ENCODE data around the gene TMEM255B.

- TF ChIP-seq CTCF (IDR thresholded peaks at IDR 0.05) (no peak), POLR2A (IDR thresholded peaks at IDR 0.05) (no peak)
These were observed 83.5 kb downstream of the TMEM255B start for GRCh38 chr13:113842336-113843062.
